Measurements from ENCODE around the gene GLA. TPM values are rescaled to one million over a fixed set of nuclear protein-coding genes. Genes with fewer than 3 reads are reported as not detected.

GLA gene
- total RNA-seq, 1 donor from 2014 or later = 9.0 TPM

DNA sequence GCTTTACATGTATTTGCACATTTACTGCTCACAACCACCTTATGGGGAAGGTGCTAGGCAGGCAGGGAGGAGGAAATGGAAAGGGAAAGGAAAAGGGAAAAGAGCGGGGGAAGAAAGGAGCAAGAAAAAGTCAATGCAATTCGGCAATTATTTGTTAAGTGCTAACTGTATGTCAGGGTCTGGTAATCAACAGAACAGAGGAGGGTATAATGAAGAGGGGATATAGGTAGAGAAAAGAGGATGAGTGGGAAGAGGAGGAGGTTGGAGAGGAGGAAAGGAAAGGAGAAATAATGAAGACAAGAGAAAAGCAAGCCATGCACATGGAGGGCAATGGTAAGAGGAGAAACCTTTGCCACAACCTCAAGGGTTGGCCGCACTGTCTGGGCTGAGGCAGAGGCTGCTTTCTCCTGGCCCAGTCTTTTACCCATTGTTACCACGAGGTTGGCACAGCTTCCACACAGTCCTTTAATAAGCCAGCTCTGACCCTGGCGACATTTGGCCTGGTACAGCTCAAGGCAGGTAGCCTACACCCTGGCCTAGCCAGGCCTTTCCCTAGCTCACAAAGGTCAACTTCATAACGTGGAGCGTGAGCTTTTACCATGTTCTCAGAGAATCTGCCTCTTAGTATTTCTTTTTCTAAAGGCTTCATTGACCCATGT lies 22.6 kb downstream of the GLA start:
- no peak overlapping the region for H3K4me3 ChIP-seq
- no peaks in the 10 kb centered on the region for H3K4me1 ChIP-seq
- intact Hi-C loops (cut with DNase I) = no loop called here
- TF ChIP-seq, protein P1, sequence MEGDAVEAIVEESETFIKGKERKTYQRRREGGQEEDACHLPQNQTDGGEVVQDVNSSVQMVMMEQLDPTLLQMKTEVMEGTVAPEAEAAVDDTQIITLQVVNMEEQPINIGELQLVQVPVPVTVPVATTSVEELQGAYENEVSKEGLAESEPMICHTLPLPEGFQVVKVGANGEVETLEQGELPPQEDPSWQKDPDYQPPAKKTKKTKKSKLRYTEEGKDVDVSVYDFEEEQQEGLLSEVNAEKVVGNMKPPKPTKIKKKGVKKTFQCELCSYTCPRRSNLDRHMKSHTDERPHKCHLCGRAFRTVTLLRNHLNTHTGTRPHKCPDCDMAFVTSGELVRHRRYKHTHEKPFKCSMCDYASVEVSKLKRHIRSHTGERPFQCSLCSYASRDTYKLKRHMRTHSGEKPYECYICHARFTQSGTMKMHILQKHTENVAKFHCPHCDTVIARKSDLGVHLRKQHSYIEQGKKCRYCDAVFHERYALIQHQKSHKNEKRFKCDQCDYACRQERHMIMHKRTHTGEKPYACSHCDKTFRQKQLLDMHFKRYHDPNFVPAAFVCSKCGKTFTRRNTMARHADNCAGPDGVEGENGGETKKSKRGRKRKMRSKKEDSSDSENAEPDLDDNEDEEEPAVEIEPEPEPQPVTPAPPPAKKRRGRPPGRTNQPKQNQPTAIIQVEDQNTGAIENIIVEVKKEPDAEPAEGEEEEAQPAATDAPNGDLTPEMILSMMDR (IDR thresholded peaks at IDR 0.05) = no peak
- no peak overlapping the region for H3K27ac ChIP-seq
- H3K27me3 ChIP-seq = no peaks in the 10 kb centered on the region
- no peaks in the 10 kb centered on the region for H3K9me3 ChIP-seq
- DNase-seq (ENCODE audit: low spot score in 2 of 2) = no peak
- H3K36me3 ChIP-seq = no peaks in the 10 kb centered on the region

DNA sequence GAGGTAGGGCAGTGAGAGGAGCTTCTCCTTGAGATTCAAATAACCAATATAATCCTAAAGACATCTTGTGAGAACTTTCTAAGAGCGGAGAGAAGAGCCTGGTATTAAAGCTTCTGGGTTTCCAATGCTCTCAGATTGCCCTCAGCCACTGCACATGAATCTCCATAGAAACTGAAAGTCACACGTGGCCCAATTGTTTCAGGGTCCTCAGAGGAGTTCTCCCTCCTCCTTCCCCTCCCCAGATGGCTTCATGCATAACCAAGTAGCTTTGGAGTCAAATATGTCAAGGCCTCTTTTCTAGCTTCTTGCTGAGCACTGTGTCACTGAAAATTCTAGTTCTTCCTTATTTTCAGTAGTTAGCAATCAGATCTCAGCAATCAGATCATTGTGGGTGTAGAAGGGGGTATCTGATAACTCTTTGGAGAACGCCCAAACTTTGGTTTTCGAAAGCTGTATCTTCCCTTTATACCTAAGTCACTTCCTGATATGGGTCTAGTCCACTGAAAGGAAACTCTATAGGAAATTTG lies 24.0 kb downstream of the GLA start:
- H3K4me1 ChIP-seq = no peaks in the 10 kb centered on the region
- no peaks in the 10 kb centered on the region for H3K27me3 ChIP-seq
- no peaks in the 10 kb centered on the region for H3K9me3 ChIP-seq
- no peak overlapping the region for H3K27ac ChIP-seq
- no peak for DNase-seq (ENCODE audit: low spot score in 2 of 2)
- no peaks in the 10 kb centered on the region for H3K36me3 ChIP-seq
- H3K4me3 ChIP-seq = no peak overlapping the region
- TF ChIP-seq, protein P1 (IDR thresholded peaks at IDR 0.05) = no peak
- intact Hi-C loops (cut with DNase I) = no loop called here

DNA sequence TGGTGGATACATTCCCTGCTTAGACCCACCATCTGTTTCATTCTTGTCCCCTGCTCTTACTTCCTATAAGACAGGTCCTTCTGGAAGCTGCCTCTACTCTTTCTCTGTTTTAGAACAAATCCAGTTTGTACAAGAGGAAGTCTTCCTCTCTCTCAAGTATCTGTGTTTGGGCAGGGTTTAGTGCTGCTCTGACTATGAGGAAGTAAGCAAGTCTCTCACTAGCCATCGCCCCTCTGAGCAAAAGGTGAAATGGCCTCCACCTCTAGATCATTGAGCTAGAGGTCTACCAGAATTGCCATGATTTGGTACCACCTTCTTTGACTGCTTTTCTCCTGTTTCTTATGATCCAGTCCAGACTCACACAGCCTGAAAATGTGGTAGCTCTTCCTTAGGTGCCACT lies 30.2 kb downstream of the GLA start:
- Histone ChIP-seq H3K27me3 (no peaks in the 10 kb centered on the region), H3K9me3 (no peaks in the 10 kb centered on the region), H3K36me3 (no peaks in the 10 kb centered on the region), H3K27ac (no peak overlapping the region), H3K4me3 (no peak overlapping the region), H3K4me1 (no peaks in the 10 kb centered on the region)
- intact Hi-C loops (cut with DNase I) = no loop called here
- DNase-seq (ENCODE audit: low spot score in 2 of 2) = no peak
- TF ChIP-seq, protein P1 (IDR thresholded peaks at IDR 0.05) = no peak

DNA sequence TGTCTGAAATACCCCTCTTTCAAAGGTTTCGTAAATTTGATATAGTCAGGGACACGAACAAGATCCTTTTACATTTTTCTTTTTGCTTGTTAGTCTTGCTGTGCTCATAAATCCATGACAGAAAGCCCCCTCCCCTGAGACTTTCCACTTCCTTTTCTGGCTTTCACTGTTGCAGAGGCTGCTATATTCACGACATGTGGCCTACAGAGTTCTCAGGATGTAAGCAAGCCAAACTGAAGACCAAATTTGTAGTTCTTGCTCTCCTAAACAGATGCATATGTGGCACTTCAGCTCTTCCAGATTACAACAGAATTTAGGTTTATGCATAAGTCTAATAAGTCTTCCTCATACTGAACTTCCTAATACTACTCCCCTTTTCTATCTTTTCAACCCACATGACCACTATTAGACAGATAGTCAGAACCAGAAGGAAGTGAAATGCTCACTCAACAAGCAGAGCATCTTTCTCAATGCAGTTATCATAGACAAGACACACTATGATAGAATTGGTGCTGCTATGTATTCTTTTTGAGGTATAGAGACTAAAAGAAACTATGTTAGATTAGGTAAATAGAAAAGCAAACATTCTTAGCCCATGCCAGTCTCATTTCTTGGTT lies 36.7 kb downstream of the GLA start:
- H3K4me1 ChIP-seq = no peaks in the 10 kb centered on the region
- no peaks in the 10 kb centered on the region for H3K9me3 ChIP-seq
- H3K27ac ChIP-seq = no peak overlapping the region
- H3K36me3 ChIP-seq = no peaks in the 10 kb centered on the region
- no peak overlapping the region for H3K4me3 ChIP-seq
- DNase-seq (ENCODE audit: low spot score in 2 of 2) = no peak
- TF ChIP-seq, protein P1 (IDR thresholded peaks at IDR 0.05) = no peak
- no peaks in the 10 kb centered on the region for H3K27me3 ChIP-seq
- intact Hi-C loops (cut with DNase I) = no loop called here

DNA sequence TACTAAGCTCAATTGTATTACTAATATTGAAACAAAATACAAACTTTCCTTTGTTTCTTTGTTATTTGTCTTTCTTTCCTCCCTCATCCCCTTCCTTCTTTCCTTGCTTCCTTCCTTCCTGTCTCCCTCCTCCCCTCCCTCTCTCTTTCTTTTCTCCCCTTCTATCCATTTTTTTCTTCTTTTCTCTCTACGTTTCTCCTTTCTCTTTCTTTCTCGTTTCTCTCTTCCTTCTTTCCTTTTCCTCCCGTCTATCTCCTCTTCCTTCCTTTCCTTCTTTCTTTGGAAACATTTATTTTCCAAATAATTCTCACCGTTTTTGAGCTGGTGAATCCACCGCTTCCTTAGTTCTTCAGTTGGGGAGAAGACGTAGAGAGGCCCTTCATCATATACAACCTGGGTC lies 38.0 kb downstream of the GLA start:
- Histone ChIP-seq H3K9me3 (no peaks in the 10 kb centered on the region), H3K4me3 (no peak overlapping the region), H3K36me3 (no peaks in the 10 kb centered on the region), H3K27me3 (no peaks in the 10 kb centered on the region), H3K27ac (no peak overlapping the region), H3K4me1 (no peaks in the 10 kb centered on the region)
- no peak for DNase-seq (ENCODE audit: low spot score in 2 of 2)
- intact Hi-C loops (cut with DNase I) = no loop called here
- TF ChIP-seq, protein P1 (IDR thresholded peaks at IDR 0.05) = no peak
